OCI-LY1 (cell line): ENCODE results near the gene DHRSX.

Source experiments
- CTCF ChIP-seq: fragments of 200-600 bp; sonication (generic), shearing (Covaris generic); IDR thresholded peaks from 2 replicates; pipeline ENCODE4 v1.5.1; 2017; ENCODE audit warnings: mild to moderate bottlenecking, antibody characterized with exemption, low read length, moderate library complexity, mixed read lengths
- EZH2 ChIP-seq: fragments of 200-600 bp; sonication (generic), shearing (Covaris generic); IDR thresholded peaks from 2 replicates; pipeline ENCODE4 v1.8.0; 2017; ENCODE audit warnings: borderline replicate concordance, mixed run types, mild to moderate bottlenecking, antibody characterized with exemption, low read length, moderate library complexity, mixed read lengths

- TF ChIP-seq CTCF (no peak), EZH2 (no peak)
These were observed 6.4 kb upstream of the DHRSX start for GRCh38 chrX:2507196-2507595.
